ENCODE data around the gene KHK.

GRCh38 chr2:27095745-27096651 lies 9.4 kb downstream of the KHK start:
- TF ChIP-seq CTCF (IDR thresholded peaks at IDR 0.05; ENCODE audit: insufficient read depth, low read length) (no peak), REST (IDR thresholded peaks at IDR 0.05; ENCODE audit: insufficient replicate concordance, low read depth) (no peak), POLR2AphosphoS5 (IDR thresholded peaks at IDR 0.05; ENCODE audit: low read depth) (peak; percentile 52; the same call in 1 of the 2 replicates), SPI1 (IDR thresholded peaks at IDR 0.05; ENCODE audit: borderline replicate concordance, low read depth) (no peak; the same call in 1 of the 2 replicates)

Data from HL-60 (cell line).